ENCODE measurements around the gene LAMC2. TPM values are rescaled to one million over a fixed set of nuclear protein-coding genes. Genes with fewer than 3 reads are reported as not detected.

LAMC2 gene
- total and polyA plus RNA-seq, 2 donors = 2.5 to 4.3 TPM

DNA sequence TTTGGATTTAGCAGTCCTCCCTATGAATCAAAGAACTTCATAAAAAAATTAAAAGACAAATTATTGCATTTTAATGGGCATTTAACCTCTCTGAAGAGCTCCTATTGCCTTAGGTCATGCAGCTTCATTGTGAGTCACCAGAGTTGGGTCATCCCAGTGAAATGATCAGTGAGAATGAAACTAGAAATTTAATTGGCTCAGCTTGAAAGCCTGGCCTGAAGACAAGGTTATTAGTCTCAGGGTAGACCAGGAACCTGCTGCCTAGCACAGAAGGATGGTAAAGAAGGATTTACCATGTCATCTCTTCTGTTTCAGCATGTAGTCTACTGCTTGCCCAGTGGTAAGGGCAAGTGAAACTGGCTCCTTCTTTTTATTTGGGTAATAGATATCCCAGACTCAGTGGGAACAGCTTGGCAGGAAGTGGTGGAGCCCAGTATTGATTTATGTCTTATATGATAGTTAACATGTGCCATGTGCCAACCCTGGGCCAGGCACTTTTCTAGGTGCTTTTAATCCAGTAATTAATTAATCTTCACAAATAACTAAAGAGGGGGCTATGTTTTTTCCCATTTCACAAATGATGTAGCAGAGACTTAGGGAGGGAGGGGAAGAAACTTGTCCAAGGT, 23.6 kb downstream of the LAMC2 start:
- no peaks in the 10 kb centered on the region for H3K4me1 ChIP-seq (ENCODE audit: insufficient read depth)
- no peak overlapping the region for H3K4me3 ChIP-seq (ENCODE audit: low read depth, low read length)
- no peaks in the 10 kb centered on the region for H3K36me3 ChIP-seq (ENCODE audit: insufficient read depth)
- H3K27ac ChIP-seq (ENCODE audit: low read depth) = no peak overlapping the region
- DNase-seq (ENCODE audit: extremely low spot score) = no peak

DNA sequence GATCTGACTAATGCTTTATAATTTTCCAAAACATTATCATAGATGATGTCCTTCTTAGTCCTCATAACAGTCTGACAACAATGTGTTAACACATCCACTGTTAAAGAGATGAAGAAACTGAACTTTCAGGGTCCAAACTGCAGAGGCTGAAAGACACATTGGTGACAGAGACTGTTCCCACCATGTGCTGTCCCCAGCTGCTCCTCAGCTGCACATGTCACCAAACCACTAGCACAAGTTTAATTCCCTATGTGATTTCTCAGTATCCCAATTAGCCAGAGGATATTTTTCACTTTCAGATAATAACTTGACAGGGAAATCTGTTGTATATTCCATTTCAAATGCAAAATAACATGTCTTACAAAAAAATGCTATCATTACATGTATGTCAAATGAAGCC, 24.6 kb downstream of the LAMC2 start:
- Histone ChIP-seq H3K36me3 (ENCODE audit: insufficient read depth) (no peaks in the 10 kb centered on the region), H3K27ac (ENCODE audit: low read depth) (no peak overlapping the region), H3K4me3 (ENCODE audit: low read depth, low read length) (no peak overlapping the region), H3K4me1 (ENCODE audit: insufficient read depth) (no peaks in the 10 kb centered on the region)
- DNase-seq (ENCODE audit: extremely low spot score) = no peak

DNA sequence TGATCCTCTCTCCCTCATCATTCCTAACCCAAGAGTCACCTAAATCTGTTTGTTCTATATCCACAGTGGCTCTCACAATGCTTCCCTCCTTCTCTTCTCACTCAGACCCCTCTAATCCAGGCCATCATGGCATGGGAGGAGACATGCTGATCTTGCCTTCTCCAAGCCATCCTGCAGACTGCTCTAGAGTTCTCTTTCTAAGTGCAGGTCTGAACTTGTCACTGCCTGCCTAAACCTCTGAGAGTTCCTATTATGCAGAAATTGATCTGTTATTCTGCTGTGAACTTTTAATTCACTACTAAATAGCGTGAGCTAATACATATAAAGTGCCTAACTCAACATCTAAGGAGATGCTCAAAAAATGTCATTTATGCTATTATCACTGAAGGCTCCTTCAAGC, 26.8 kb downstream of the LAMC2 start:
- WGBS = 92% methylated on average over 1 of the region's 1 CpG

DNA sequence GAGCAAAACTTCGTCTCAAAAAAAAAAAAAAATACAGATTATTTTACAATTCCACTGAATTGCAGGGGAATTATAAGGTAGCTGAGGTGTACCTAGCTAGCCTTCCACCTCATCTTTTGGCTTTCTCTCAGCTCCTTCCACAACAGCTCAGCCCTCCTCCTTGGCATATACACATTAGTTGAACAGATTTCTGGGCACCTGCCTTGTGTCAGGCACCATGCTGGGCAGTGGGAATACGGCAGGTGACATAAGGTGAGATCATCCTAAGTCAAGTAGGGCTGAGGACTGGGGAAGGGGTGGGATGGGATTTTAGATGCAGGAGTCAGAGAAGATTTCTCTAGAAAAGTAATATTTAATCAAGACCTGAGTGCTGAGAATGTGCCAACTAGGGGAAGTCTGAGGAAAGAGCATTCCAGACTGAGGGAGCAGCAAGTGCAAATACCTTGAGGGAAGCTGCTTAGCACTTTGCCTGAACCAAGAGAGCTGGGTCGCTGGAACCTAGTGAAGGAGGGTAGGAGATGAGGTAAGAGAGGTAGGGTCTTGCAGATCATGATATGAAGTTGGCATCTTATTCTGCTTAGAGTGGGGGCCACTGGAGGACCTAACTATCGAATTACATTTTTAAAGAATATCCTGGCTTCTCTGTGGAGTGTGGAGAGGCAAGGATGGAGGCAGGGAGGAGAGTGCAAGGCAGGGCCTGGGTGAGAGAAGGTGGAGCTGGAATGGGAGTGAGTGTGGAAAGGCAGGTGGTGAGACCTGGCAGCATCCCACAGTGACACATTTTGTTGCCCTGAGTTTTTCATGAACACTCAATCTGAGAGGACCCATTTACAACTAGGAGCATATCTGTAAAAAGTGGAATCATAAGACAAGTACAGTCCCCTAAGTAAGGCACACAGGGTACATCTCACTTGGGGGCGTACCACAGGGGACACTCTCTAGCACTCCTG, 28.2 kb downstream of the LAMC2 start:
- Histone ChIP-seq H3K4me1 (ENCODE audit: insufficient read depth) (no peaks in the 10 kb centered on the region), H3K27ac (ENCODE audit: low read depth) (no peak overlapping the region), H3K36me3 (ENCODE audit: insufficient read depth) (no peaks in the 10 kb centered on the region), H3K4me3 (ENCODE audit: low read depth, low read length) (no peak overlapping the region)
- DNase-seq (ENCODE audit: extremely low spot score) = no peak
- 90% methylated on average over 5 of the region's 5 CpGs for WGBS

More for the DNA sequence above, 26.8 kb downstream of the LAMC2 start:
- no peak for DNase-seq (ENCODE audit: extremely low spot score)
- Histone ChIP-seq H3K27ac (ENCODE audit: low read depth) (no peak overlapping the region), H3K36me3 (ENCODE audit: insufficient read depth) (no peaks in the 10 kb centered on the region), H3K4me1 (ENCODE audit: insufficient read depth) (no peaks in the 10 kb centered on the region), H3K4me3 (ENCODE audit: low read depth, low read length) (no peak overlapping the region)

DNA sequence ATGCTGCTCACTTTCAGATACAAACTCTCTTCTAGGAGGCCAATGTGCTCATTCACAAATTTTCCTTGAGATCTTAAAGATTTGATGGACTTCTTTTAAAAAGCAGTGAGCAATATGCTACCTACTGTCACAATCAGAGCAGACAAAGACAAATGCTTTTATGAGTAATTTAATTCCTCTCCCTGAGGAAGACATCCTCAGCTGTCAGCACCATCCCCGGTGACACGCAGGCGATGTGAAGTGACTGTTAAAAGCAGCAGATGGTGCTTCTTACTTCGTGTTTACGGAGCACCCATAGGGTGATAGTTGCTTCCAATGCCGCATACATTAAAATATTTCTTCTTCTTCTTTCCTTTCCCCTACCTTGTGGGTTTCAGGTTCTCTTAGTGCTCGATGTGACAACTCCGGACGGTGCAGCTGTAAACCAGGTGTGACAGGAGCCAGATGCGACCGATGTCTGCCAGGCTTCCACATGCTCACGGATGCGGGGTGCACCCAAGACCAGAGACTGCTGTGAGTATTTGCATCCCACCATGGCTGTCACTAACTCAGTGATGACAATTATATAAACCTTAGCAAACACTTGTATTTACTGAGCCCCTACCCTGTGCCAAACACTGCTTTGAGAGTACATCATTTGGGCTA, 29.1 kb downstream of the LAMC2 start:
- no peak overlapping the region for H3K27ac ChIP-seq (ENCODE audit: low read depth)

DNA sequence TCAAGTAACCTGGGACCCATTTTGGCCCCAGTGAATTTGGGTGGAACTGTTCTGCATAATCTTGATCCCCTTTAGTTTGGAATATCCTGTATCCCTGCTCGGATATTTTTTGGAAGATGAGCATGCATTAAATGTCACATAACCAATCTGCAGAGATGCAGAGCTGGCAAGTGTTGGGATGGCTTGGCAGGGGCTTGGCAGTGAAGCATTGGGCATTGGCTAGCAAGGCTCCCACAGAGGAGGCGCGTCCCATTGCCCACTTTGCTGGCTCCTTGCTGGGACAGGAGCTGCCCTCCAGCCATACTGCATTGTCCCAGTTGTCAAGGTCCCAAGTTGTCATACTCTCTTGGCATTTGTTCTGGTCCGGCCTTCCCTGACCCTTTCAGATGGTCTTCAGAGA, 29.9 kb downstream of the LAMC2 start:
- H3K4me1 ChIP-seq (ENCODE audit: insufficient read depth) = no peaks in the 10 kb centered on the region
- no peak overlapping the region for H3K27ac ChIP-seq (ENCODE audit: low read depth)
- WGBS = 86% methylated on average over 4 of the region's 4 CpGs
- DNase-seq (ENCODE audit: extremely low spot score) = no peak
- H3K36me3 ChIP-seq (ENCODE audit: insufficient read depth) = no peaks in the 10 kb centered on the region
- no peak overlapping the region for H3K4me3 ChIP-seq (ENCODE audit: low read depth, low read length)

More for the DNA sequence above, 29.1 kb downstream of the LAMC2 start:
- Histone ChIP-seq H3K36me3 (ENCODE audit: insufficient read depth) (no peaks in the 10 kb centered on the region), H3K4me1 (ENCODE audit: insufficient read depth) (no peaks in the 10 kb centered on the region), H3K4me3 (ENCODE audit: low read depth, low read length) (no peak overlapping the region)
- 59% methylated on average over 13 of the region's 13 CpGs for WGBS
- DNase-seq (ENCODE audit: extremely low spot score) = no peak

DNA sequence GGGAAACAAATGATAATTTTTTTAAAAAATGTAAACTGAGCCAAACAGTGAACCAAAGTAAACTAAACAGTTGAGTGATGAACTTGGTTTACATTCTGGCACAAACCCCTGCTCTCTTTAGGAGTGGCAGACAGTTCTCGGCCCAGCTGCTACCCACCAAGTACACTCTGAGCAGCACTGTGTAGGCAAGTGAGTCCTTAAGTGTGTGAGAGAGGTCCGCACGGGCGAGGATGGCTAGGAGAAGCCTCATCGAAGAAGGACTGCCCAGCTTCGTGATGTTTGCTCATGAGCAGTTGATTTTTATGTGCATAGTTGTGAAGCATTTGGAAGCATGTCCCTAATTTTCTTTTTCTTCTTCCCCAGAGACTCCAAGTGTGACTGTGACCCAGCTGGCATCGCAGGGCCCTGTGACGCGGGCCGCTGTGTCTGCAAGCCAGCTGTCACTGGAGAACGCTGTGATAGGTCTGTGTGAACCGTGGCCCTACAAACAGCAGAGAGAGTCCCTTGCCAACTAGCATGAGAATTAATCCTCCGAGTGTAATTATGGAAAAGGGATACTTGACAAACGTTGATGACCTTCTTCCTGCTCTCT, 32.1 kb downstream of the LAMC2 start:
- no peaks in the 10 kb centered on the region for H3K4me1 ChIP-seq (ENCODE audit: insufficient read depth)
- no peak for DNase-seq (ENCODE audit: extremely low spot score)
- no peak overlapping the region for H3K4me3 ChIP-seq (ENCODE audit: low read depth, low read length)
- WGBS = 48% methylated on average over 14 of the region's 14 CpGs
- no peak overlapping the region for H3K27ac ChIP-seq (ENCODE audit: low read depth)
- H3K36me3 ChIP-seq (ENCODE audit: insufficient read depth) = no peaks in the 10 kb centered on the region

DNA sequence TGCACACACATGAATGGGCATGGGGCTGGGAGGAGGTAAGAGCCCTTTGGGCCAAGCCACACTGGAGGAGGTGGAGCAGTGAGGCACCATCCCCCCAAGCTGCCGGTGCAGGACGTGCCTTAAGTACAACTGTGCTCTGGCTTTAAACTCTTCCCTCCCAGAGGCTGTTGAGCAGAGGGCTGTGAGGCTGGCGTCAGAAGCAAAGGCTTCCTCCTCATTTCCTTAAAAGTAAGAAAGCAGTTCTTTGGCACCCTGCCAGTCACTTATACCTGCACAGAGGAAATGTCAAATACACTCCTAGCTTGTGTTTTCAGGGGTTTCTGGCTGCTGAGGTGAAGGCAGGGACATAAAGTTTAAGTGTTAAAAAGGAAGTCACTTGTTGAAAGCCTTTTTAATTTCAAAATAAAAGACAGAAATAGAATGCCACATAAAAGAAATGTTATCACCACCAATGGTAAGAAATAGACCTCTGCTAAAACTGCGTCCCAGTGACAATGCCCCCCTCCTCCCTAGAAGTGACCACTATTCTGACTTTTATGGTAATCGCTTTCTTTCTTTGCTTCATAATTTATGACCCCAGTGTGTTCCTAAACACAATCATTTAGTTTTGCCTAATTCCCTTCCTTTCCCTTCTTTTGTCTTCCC, 33.0 kb downstream of the LAMC2 start:
- DNase-seq (ENCODE audit: extremely low spot score) = peak; percentile 64
- Histone ChIP-seq H3K4me1 (ENCODE audit: insufficient read depth) (no peaks in the 10 kb centered on the region), H3K27ac (ENCODE audit: low read depth) (no peak overlapping the region), H3K36me3 (ENCODE audit: insufficient read depth) (no peaks in the 10 kb centered on the region), H3K4me3 (ENCODE audit: low read depth, low read length) (no peak overlapping the region)
- WGBS = 22% methylated on average over 5 of the region's 5 CpGs

DNA sequence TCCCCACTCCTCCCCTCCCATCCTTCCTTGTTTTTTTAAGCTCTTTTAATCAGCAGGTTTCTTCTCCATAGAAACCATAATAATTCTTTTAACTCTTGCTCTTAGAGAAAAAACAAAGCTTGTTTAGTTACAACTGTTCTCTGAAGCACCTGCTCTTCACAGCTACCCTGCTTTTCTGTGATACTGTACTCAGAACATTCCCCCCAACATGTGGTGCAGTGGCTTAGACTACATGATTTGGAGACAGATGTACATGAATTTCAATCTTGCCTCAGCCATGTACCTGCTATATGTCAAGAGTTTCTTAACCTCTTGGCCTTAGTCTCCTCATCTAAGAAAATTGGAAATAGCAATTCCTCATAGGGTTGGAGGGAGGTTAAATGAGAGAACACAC, 33.5 kb downstream of the LAMC2 start:
- DNase-seq (ENCODE audit: extremely low spot score) = no peak
- no peak overlapping the region for H3K27ac ChIP-seq (ENCODE audit: low read depth)
- no peaks in the 10 kb centered on the region for H3K4me1 ChIP-seq (ENCODE audit: insufficient read depth)
- H3K36me3 ChIP-seq (ENCODE audit: insufficient read depth) = no peaks in the 10 kb centered on the region
- H3K4me3 ChIP-seq (ENCODE audit: low read depth, low read length) = no peak overlapping the region

DNA sequence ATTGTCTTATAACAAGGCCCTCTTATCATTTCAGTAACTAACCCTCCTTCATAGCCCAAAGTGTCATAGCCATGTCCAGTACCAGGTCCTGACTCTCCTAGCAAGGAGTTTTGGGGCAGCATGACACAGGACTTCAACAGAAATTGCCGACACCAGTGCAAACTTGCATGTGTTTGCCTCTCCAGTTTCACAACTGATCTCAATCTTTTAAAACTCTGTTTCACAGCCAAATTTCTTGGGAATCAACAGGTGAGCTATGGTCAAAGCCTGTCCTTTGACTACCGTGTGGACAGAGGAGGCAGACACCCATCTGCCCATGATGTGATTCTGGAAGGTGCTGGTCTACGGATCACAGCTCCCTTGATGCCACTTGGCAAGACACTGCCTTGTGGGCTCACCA, 36.8 kb downstream of the LAMC2 start:
- WGBS = 92% methylated on average over 3 of the region's 3 CpGs
- Histone ChIP-seq H3K4me3 (ENCODE audit: low read depth, low read length) (no peak overlapping the region), H3K4me1 (ENCODE audit: insufficient read depth) (no peaks in the 10 kb centered on the region), H3K36me3 (ENCODE audit: insufficient read depth) (no peaks in the 10 kb centered on the region), H3K27ac (ENCODE audit: low read depth) (no peak overlapping the region)
- no peak for DNase-seq (ENCODE audit: extremely low spot score)

DNA sequence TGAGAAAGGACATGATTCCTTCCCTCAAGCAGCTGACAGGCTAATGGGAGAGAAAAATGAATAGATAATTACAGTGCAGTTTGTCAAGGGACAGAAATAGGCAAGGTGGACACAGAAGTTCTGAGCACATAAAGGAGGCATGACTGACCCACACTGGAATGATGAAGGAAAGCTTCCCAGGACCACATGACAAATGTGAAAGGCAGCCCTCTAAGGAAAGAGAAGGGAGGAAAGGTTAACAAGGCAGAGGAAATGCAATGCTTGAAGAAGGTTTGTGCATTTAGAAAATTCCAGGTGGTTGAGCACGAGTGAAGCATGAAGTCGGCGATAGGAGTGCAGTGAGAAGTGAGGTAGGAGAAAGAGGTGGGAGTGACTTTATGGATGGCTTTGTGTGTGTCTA, 37.4 kb downstream of the LAMC2 start:
- H3K27ac ChIP-seq (ENCODE audit: low read depth) = no peak overlapping the region
- 92% methylated on average over 3 of the region's 3 CpGs for WGBS
- H3K4me1 ChIP-seq (ENCODE audit: insufficient read depth) = no peaks in the 10 kb centered on the region
- DNase-seq (ENCODE audit: extremely low spot score) = no peak
- no peaks in the 10 kb centered on the region for H3K36me3 ChIP-seq (ENCODE audit: insufficient read depth)
- H3K4me3 ChIP-seq (ENCODE audit: low read depth, low read length) = no peak overlapping the region

DNA sequence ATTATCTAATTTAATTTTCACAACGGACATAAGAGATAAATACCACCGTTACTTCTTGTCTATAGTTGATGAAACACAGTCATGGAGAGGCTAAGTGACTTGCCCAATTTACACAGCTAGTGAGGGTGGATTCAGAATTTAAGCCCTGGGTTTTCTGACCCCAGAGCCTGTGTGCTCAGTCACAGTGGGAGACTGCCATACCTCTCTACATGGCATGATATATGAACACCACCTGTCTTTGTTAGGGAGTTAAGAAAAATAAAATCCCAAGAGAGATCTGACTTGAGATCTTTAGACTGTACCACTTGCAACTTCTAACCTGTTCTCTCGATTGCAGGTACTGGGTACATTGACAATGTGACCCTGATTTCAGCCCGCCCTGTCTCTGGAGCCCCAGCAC, 40.3 kb downstream of the LAMC2 start:
- no peaks in the 10 kb centered on the region for H3K4me1 ChIP-seq (ENCODE audit: insufficient read depth)
- no peaks in the 10 kb centered on the region for H3K36me3 ChIP-seq (ENCODE audit: insufficient read depth)
- DNase-seq (ENCODE audit: extremely low spot score) = no peak
- no peak overlapping the region for H3K4me3 ChIP-seq (ENCODE audit: low read depth, low read length)
- no peak overlapping the region for H3K27ac ChIP-seq (ENCODE audit: low read depth)
- 77% methylated on average over 4 of the region's 4 CpGs for WGBS

DNA sequence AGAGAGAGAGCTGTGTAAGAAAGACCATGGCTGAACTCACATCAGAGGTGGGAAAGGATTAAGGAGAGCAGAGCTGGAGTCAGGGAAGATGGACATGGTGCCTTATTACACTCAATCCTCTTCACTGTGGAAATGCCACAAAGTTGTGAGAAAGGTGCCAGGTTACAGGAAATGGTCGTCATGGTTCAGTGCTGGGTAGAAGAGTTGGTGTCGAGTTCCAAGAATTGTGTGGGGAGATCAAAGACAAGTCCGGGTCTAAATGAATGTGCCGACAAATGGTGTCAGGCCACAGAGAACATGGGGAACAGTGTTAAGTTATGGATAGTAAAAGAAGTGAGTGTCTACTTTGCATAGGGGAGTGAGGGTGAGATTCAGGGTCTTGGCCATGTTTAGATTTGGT, 40.9 kb downstream of the LAMC2 start:
- no peak overlapping the region for H3K4me3 ChIP-seq (ENCODE audit: low read depth, low read length)
- WGBS = 71% methylated on average over 4 of the region's 4 CpGs
- no peaks in the 10 kb centered on the region for H3K36me3 ChIP-seq (ENCODE audit: insufficient read depth)
- no peak overlapping the region for H3K27ac ChIP-seq (ENCODE audit: low read depth)
- DNase-seq (ENCODE audit: extremely low spot score) = no peak
- H3K4me1 ChIP-seq (ENCODE audit: insufficient read depth) = no peaks in the 10 kb centered on the region
